NCI-H128 (cell line): Measurements from ENCODE around the gene E2F4.

Source experiments
- DNase-seq: peaks from one replicate; lab custom pipeline; 2025; ENCODE audit not compliant: unreplicated experiment; lab: John Stamatoyannopoulos, UW

E2F4 gene

DNA sequence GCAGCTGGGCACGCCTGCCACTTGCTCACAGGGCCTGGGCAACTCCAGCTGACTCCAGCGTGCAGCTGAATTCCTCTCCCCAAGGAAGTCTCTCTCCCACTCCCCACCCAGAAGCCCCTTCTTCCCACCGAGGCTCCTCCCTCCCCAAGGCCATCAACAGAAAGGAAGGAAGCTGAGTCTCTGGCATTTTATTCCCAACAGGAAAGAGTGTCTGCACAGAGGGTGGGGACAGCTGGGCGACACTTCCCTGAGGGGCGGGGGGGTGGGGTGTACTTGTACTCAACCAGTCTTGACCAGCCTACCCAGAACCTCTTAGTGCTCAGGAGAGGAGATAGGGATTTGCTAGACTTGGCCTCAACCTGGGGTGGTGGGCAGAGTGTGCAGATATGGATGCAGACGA is 1.9 kb upstream of the E2F4 start, which contains the start of gene EXOC3L1:
TSS of gene EXOC3L1 (minus strand) at position 96 of the 400 bp plus-strand sequence. CDS start 460 bp downstream, outside the sequence.
- DNase-seq: no peak

GRCh38 chr16:67190448-67191399 is 1.2 kb upstream of the E2F4 start:
- DNase-seq: no peak

- no peak for DNase-seq
Observed at GRCh38 chr16:67191411-67191994, 452 bp upstream of the E2F4 start.

GRCh38 chr16:67192781-67193361 is 916 bp downstream of the E2F4 start:
- DNase-seq: no peak

DNA sequence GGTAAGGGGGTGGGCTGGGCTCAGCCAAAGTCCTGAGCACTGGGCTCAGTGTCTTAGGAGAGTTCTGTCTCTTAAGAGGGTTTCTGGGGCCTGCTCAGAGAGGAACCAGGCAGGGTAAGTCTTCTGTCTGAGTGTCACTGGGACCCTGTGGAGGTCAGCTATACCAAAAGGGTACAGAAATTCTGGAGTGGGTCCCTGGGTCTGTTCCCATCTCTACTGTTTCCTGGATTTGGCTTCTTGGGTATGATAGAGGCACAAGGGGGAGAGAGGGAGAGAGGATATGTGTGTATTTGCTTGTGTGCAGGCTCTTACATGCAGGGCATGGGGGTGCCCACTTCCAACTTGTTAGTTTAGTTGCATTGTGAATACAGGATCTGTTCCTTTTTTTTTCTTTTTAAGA is 1.6 kb downstream of the E2F4 start:
- no peak for DNase-seq

- DNase-seq: no peak
Observed at GRCh38 chr16:67194260-67194659, 2.3 kb downstream of the E2F4 start.

GRCh38 chr16:67195676-67196075 is 3.7 kb downstream of the E2F4 start:
- no peak for DNase-seq

GRCh38 chr16:67196881-67197280 is 4.9 kb downstream of the E2F4 start:
- no peak for DNase-seq

DNA sequence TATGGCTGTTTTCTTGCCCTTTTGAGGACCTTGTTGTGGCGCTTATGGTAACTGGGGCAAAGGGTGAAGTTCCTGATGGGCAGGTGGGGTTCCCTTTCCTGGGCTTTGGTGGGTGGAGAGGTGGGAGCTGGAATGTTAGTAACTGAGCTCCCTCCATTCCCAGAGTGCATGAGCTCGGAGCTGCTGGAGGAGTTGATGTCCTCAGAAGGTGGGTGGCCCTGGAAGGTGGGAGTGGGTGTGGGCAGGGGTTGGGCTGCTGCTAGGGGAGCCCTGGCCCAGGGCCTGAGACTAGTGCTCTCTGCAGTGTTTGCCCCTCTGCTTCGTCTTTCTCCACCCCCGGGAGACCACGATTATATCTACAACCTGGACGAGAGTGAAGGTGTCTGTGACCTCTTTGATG is 5.7 kb downstream of the E2F4 start:
- DNase-seq: no peak

GRCh38 chr16:67198238-67198734 is 6.3 kb downstream of the E2F4 start:
- DNase-seq: no peak

GRCh38 chr16:67199011-67199807 is 7.3 kb downstream of the E2F4 start, which contains the start of gene ELMO3:
ELMO3 (plus strand) TSS chr16:67199131; CDS start chr16:67199327, 196 bp downstream.
- DNase-seq: no peak

DNA sequence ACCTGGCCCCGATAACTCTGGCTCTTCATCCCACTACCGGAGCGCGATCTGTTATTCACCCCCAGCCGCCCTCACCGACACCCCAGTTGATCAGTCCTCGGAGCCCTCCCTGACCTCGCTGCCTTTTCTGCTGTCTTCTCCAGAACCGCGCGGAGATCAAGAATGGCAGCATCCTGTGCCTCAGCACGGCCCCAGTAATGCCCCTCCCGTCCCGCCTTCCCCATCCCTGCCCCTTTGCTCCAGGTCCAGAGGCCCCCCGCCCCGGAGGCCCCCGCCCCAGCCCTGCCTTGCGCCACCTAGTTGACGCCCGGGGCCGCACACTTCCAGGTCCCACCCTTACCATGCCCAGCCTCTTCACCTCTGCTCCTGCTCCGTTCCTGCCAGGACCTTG is 7.8 kb downstream of the E2F4 start:
- DNase-seq: no peak

DNA sequence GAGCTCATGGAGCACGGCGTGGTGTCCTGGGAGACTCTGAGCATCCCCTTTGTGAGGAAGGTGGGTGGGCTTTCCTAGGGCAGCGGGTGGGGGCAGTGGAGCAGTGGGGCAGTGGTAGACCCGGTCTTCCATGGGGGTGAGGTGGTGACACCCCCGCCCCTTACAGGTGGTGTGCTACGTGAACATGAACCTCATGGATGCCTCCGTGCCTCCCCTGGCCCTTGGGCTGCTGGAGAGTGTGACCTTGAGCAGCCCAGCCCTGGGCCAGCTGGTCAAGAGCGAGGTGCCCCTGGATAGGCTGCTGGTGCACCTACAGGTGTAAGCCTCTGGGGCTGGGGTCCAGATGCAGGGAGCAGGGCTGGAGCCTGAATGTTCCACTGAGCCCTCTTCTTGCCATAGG is 8.5 kb downstream of the E2F4 start:
- no peak for DNase-seq

GRCh38 chr16:67201411-67202345 is 9.7 kb downstream of the E2F4 start:
- no peak for DNase-seq

DNA sequence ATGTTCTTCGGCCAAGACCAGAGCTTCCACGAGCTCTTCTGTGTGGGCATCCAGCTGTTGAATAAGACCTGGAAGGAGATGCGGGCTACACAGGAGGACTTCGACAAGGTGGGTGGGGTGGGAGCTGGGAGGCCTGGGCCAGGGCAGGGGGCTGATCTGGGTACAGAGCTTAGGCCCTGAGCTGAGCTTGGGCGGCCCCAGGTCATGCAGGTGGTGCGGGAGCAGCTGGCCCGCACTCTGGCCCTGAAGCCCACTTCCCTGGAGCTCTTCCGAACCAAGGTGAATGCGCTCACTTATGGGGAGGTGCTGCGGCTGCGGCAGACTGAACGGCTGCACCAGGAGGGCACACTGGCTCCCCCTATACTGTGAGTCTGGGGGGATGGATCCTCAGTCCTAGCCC is 10.5 kb downstream of the E2F4 start:
- DNase-seq: no peak

DNA sequence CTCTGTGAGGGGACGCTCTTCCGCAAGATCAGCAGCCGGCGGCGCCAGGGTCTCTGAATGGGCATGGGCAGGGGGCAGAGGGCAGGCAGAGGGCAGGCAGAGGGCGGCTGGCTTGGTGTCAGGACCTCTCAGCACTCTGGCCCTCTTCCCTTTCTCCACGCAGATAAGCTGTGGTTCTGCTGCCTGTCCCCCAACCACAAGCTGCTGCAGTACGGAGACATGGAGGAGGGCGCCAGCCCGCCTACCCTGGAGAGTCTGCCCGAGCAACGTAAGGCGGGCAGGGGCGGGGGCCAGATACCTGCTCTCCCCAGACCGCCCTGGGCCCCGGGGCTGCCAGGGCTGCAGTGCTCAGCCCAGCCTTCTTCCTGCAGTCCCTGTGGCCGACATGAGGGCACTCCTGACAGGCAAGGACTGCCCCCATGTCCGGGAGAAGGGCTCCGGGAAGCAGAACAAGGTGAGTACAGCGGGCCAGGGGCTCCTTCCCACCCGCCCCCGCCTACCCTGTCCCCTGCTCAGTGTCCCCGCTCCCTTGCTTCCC is 11.1 kb downstream of the E2F4 start:
- no peak for DNase-seq

DNA sequence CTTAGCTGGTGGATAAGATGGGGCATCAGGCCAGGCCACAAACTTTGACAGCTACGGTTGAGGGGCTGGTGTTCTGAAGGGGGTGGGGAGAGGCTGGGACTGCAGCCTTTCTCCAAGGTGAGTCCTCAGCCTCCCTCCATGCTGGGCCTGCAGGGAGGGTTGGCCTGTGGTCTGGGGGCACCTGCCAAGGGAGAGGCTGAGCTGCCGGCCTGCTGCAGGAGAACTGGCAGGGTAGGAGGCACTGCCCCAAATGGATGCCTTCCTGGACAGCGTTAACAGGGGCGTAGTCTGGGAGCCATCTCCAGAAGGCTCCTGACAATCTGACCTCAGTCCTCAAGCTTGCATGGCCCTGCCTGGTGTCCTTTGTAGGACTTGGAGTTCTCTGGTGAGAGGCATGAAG is 12.1 kb downstream of the E2F4 start:
- no peak for DNase-seq

DNA sequence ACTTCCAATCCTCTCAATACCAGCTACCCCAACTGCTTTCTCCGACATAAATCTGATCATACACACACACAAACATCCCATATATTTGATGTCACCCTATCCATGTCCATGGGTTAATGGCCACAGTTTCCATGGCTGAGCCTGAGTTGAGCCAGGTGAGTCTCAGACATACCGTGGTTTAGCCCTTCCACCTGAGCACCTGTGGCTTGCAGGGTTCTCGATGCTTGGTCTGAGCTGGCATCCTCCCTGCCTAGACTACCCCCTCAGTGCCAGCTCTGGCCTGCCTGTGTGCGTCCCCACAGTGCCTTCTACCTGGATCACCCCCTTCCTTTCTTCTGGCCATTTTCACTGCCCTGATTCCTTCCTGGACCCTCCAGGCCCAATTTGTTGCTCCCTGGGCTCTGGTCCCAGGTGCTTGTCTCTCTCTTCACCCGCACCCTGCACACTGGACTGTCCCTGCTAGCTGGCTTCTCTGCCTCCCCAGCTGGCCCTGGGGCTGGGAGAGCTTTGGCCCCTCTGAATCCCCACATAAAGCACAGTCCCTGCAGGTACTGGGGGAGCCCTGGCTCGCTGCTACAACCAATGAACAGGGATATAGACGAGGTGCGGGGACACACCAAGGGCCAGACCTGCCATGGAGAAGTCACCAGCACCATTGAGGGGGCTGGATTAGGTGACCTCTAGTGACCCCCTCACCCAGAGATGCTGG is 14.3 kb downstream of the E2F4 start:
- DNase-seq: no peak

GRCh38 chr16:67206838-67207248 is 14.9 kb downstream of the E2F4 start:
- no peak for DNase-seq
